ENCODE measurements around the gene ZXDC. TPM values are rescaled to one million over a fixed set of nuclear protein-coding genes. Genes with fewer than 3 reads are reported as not detected.

The ZXDC gene
- total and polyA plus RNA-seq, 9 donors: 14.4 to 47.3 (median 32.7) TPM

GRCh38 chr3:126478581-126479310 lies 3.1 kb upstream of the ZXDC start:
- Histone ChIP-seq H3K27me3 (no peaks in the 10 kb centered on the region), H3K9me3 (no peaks in the 10 kb centered on the region), H3K27ac (no peak overlapping the region), H3K36me3 (no peaks in the 10 kb centered on the region), H3K4me1 (ENCODE audit: insufficient read depth) (peaks cover 10% of the 10 kb centered on the region), H3K4me3 (no peak overlapping the region)
- TF ChIP-seq EP300 (IDR thresholded peaks at IDR 0.05) (no peak), POLR2A (IDR thresholded peaks at IDR 0.05) (no peak)
- TF ChIP-seq, protein P1, sequence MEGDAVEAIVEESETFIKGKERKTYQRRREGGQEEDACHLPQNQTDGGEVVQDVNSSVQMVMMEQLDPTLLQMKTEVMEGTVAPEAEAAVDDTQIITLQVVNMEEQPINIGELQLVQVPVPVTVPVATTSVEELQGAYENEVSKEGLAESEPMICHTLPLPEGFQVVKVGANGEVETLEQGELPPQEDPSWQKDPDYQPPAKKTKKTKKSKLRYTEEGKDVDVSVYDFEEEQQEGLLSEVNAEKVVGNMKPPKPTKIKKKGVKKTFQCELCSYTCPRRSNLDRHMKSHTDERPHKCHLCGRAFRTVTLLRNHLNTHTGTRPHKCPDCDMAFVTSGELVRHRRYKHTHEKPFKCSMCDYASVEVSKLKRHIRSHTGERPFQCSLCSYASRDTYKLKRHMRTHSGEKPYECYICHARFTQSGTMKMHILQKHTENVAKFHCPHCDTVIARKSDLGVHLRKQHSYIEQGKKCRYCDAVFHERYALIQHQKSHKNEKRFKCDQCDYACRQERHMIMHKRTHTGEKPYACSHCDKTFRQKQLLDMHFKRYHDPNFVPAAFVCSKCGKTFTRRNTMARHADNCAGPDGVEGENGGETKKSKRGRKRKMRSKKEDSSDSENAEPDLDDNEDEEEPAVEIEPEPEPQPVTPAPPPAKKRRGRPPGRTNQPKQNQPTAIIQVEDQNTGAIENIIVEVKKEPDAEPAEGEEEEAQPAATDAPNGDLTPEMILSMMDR (IDR thresholded peaks at IDR 0.05): no peak
- 92 to 96% (median 92%) methylated on average over 14 of the region's 14 CpGs for WGBS, 3 donors
- no peak for DNase-seq
- intact Hi-C loops (cut with DNase I): loop anchor here in 2 of 4 donors (5.0 to 10.0 kb wide), 2 partner anchors 121 to 214 kb away; partner anchors contain the start of gene KLF15 (in 1 of the 2)

- Histone ChIP-seq H3K4me1 (ENCODE audit: insufficient read depth) (peaks cover 23% of the 10 kb centered on the region), H3K9me3 (no peaks in the 10 kb centered on the region), H3K4me3 (no peak overlapping the region), H3K27ac (no peak overlapping the region), H3K36me3 (no peaks in the 10 kb centered on the region), H3K27me3 (no peaks in the 10 kb centered on the region)
- TF ChIP-seq, protein P1 (IDR thresholded peaks at IDR 0.05): no peak
- TF ChIP-seq POLR2A (IDR thresholded peaks at IDR 0.05): no peak
- no peak for TF ChIP-seq EP300 (IDR thresholded peaks at IDR 0.05)
- WGBS, 3 donors: 51 to 58% (median 53%) methylated on average over 4 of the region's 4 CpGs
- intact Hi-C loops (cut with DNase I): loop anchor here in 2 of 4 donors (5.0 to 10.0 kb wide), 2 partner anchors 120 to 212 kb away; partner anchors contain the start of gene KLF15 (in 1 of the 2)
- DNase-seq: peak in 1 of 5 donors; percentile 28
Measured at GRCh38 chr3:126477061-126477380, 1.3 kb upstream of the ZXDC start.

- Histone ChIP-seq H3K4me3 (peak overlapping the region; percentile 42), H3K27ac (peak overlapping the region; percentile 31 to 65), H3K4me1 (ENCODE audit: insufficient read depth) (peaks cover 23% of the 10 kb centered on the region), H3K36me3 (no peaks in the 10 kb centered on the region), H3K9me3 (no peaks in the 10 kb centered on the region), H3K27me3 (no peaks in the 10 kb centered on the region)
- 7 to 14% (median 12%) methylated on average over 38 to 61 of the region's 66 CpGs for WGBS, 3 donors
- peak in 2 of 5 donors; percentile 81 to 84 for DNase-seq
- intact Hi-C loops (cut with DNase I): loop anchor here in 2 of 4 donors (5.0 to 10.0 kb wide), 2 partner anchors 119 to 212 kb away; partner anchors contain the start of gene KLF15 (in 1 of the 2)
- TF ChIP-seq POLR2A (IDR thresholded peaks at IDR 0.05) (peak; percentile 60), EP300 (IDR thresholded peaks at IDR 0.05) (no peak)
Measured at GRCh38 chr3:126476166-126477060, 722 bp upstream of the ZXDC start.

DNA sequence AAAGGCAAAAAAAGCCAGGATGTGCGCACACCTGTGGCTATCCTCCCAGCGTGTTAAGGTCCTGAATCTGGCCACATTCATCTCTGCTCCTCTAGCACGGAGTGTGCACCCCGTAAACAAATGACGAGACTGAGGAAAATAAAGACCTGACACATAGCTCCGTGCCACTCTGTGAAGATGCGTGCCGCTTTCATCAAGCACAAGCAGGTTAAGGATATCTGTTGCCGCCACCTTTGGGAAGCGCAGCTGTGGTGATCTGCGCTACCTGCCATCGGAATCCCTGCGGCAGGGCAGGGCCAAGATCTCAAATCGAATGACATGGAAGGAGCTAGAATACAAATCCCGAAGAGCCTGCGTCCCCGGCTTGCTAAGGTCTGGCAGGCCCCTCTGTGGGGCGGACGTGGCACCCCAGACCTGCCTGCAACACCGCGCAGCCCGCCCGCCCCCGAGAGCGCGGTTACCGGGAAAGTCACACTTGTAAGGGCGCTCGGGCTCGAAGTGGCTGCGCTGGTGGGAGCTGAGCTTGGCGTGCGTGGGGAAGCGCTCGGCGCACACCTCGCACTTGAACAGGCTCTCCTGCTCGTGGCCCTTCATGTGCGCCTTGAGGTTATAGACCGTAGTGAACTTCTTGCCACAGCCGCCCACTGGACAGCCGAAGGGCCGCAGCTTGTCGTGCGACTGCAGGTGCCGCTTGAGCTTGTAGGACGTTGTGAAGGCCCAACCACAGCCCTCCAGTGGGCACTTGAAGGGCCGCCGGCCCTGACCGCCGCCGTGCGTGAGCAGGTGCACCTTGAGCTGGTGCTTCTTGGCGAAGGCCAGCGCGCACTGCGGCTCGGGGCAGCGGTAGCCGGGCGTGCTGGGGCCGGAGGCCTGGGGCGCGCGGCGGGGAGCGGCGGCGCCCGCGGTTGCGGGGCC lies 936 bp downstream of the ZXDC start:
- TF ChIP-seq EP300 (IDR thresholded peaks at IDR 0.05): no peak
- TF ChIP-seq POLR2A (IDR thresholded peaks at IDR 0.05): no peak
- TF ChIP-seq, protein P1 (IDR thresholded peaks at IDR 0.05): no peak
- Histone ChIP-seq H3K27me3 (no peaks in the 10 kb centered on the region), H3K4me1 (ENCODE audit: insufficient read depth) (peaks cover 23% of the 10 kb centered on the region), H3K36me3 (no peaks in the 10 kb centered on the region), H3K4me3 (peak overlapping the region; percentile 63), H3K27ac (peak overlapping the region; percentile 90 to 93), H3K9me3 (no peaks in the 10 kb centered on the region)
- DNase-seq: peak in 4 of 5 donors; percentile 27 to 59 (median 50)
- WGBS, 3 donors: 4 to 6% (median 6%) methylated on average over 53 to 72 of the region's 72 CpGs
- intact Hi-C loops (cut with DNase I): loop anchor here in 2 of 4 donors (5.0 to 10.0 kb wide), 2 partner anchors 117 to 210 kb away; partner anchors contain the start of gene KLF15 (in 1 of the 2)

Measured in ovary (tissue), 9 donors.